Parathyroid adenoma (tissue), 2 donors: ENCODE results near the gene WFDC5.

Experiments used
- H2AFZ ChIP-seq: fragments of 300-600 bp; sonication (generic); one replicate; pipeline ENCODE4 v1.7.0; 2017; ENCODE audit warnings: antibody characterized with exemption, mild to moderate bottlenecking
- H3K27ac ChIP-seq: fragments of 300-600 bp; sonication (generic); one replicate; pipeline ENCODE4 v1.7.0; 2017
- H3K27me3 ChIP-seq: fragments of 300-600 bp; sonication (generic); one replicate; pipeline ENCODE4 v1.7.0; 2017; ENCODE audit warnings: low read length; ENCODE audit not compliant: control insufficient read depth, insufficient read depth
- H3K36me3 ChIP-seq: fragments of 300-600 bp; sonication (generic); one replicate; pipeline ENCODE4 v1.7.0; 2017; ENCODE audit warnings: low read length; ENCODE audit not compliant: control insufficient read depth, insufficient read depth
- H3K4me1 ChIP-seq: fragments of 300-600 bp; sonication (generic); one replicate; pipeline ENCODE4 v1.7.0; 2017; ENCODE audit warnings: control low read depth
- H3K4me2 ChIP-seq: fragments of 300-600 bp; sonication (generic); one replicate; pipeline ENCODE4 v1.7.0; 2017; ENCODE audit warnings: low read length
- H3K4me3 ChIP-seq: fragments of 300-600 bp; sonication (generic); one replicate; pipeline ENCODE4 v1.7.0; 2017; ENCODE audit warnings: low read depth, low read length
- H3K79me2 ChIP-seq: fragments of 300-600 bp; sonication (generic); one replicate; pipeline ENCODE4 v1.7.0; 2017; ENCODE audit warnings: control low read depth
- H3K9ac ChIP-seq: fragments of 300-600 bp; sonication (generic); one replicate; pipeline ENCODE4 v1.7.0; 2017; ENCODE audit warnings: mild to moderate bottlenecking
- H3K9me3 ChIP-seq: fragments of 300-600 bp; sonication (generic); one replicate; pipeline ENCODE4 v1.7.0; 2017; ENCODE audit warnings: low read length; ENCODE audit not compliant: control insufficient read depth
- CTCF ChIP-seq: fragments of 300-600 bp; sonication (generic); IDR thresholded peaks from one replicate; pipeline ENCODE4 v1.7.0; 2017; ENCODE audit warnings: antibody characterized with exemption, mild to moderate bottlenecking
- donor health status: primary hyperparathyroidism.

The WFDC5 gene

GRCh38 chr20:45080867-45081624 is 33.9 kb downstream of the WFDC5 start:
- H3K4me2 ChIP-seq = no peak overlapping the region
- H3K27me3 ChIP-seq = no peaks in the 10 kb centered on the region
- H2AFZ ChIP-seq = no peak overlapping the region
- H3K79me2 ChIP-seq = no peaks in the 10 kb centered on the region
- no peaks in the 10 kb centered on the region for H3K36me3 ChIP-seq
- no peak overlapping the region for H3K9ac ChIP-seq
- no peak for TF ChIP-seq CTCF
- H3K9me3 ChIP-seq = peaks cover 5% of the 10 kb centered on the region
- no peaks in the 10 kb centered on the region for H3K4me1 ChIP-seq
- H3K27ac ChIP-seq = no peak overlapping the region
- no peak overlapping the region for H3K4me3 ChIP-seq

GRCh38 chr20:45077559-45077958 is 37.4 kb downstream of the WFDC5 start:
- no peak for TF ChIP-seq CTCF
- H3K36me3 ChIP-seq = no peaks in the 10 kb centered on the region

GRCh38 chr20:45073221-45073620 is 41.8 kb downstream of the WFDC5 start:
- H3K9me3 ChIP-seq = no peaks in the 10 kb centered on the region
- peaks cover 2% of the 10 kb centered on the region for H3K4me1 ChIP-seq
- H3K79me2 ChIP-seq = peaks cover 2% of the 10 kb centered on the region
- no peaks in the 10 kb centered on the region for H3K36me3 ChIP-seq
- no peaks in the 10 kb centered on the region for H3K27me3 ChIP-seq
- H3K4me3 ChIP-seq = no peak overlapping the region
- no peak for TF ChIP-seq CTCF
- H3K27ac ChIP-seq = no peak overlapping the region
- H3K4me2 ChIP-seq = no peak overlapping the region
- no peak overlapping the region for H3K9ac ChIP-seq
- no peak overlapping the region for H2AFZ ChIP-seq

More at GRCh38 chr20:45077559-45077958, 37.4 kb downstream of the WFDC5 start:
- Histone ChIP-seq H3K27ac (no peak overlapping the region), H3K27me3 (no peaks in the 10 kb centered on the region), H3K79me2 (no peaks in the 10 kb centered on the region), H3K9me3 (peaks cover 3% of the 10 kb centered on the region), H3K4me1 (no peaks in the 10 kb centered on the region), H3K4me3 (no peak overlapping the region), H3K9ac (no peak overlapping the region), H3K4me2 (no peak overlapping the region), H2AFZ (no peak overlapping the region)

GRCh38 chr20:45072066-45072465 is 42.9 kb downstream of the WFDC5 start:
- Histone ChIP-seq H3K36me3 (no peaks in the 10 kb centered on the region), H3K27me3 (no peaks in the 10 kb centered on the region), H3K4me1 (peaks cover 2% of the 10 kb centered on the region), H3K4me3 (no peak overlapping the region), H3K9ac (no peak overlapping the region), H3K4me2 (no peak overlapping the region), H3K27ac (no peak overlapping the region), H3K79me2 (peaks cover 8% of the 10 kb centered on the region), H2AFZ (no peak overlapping the region), H3K9me3 (no peaks in the 10 kb centered on the region)
- TF ChIP-seq CTCF = no peak
